Activated CD8-positive, alpha-beta memory T cell treated with anti-CD3 and anti-CD28 coated beads, Interleukin-2, amount 50 U/mL, for 48 hours (primary cell): ENCODE results near the gene ACOT12.

Source experiments
- DNase-seq: peaks from one replicate; pipeline ENCODE4 v3.0.0-alpha.2; 2020

Gene ACOT12

GRCh38 chr5:81286059-81286617, 107.8 kb downstream of the ACOT12 start:
- DNase-seq, result no peak

GRCh38 chr5:81283976-81284375, 110.0 kb downstream of the ACOT12 start:
- no peak for DNase-seq
